Islet of Langerhans (tissue), 1 donor: ENCODE data around the gene CIPC.

Experiments used
- FAIRE-seq: peaks from one replicate; lab custom pipeline; 2011; peaks lifted over from hg19 to GRCh38; lab: Jason Lieb, UNC

The CIPC gene, protein sequence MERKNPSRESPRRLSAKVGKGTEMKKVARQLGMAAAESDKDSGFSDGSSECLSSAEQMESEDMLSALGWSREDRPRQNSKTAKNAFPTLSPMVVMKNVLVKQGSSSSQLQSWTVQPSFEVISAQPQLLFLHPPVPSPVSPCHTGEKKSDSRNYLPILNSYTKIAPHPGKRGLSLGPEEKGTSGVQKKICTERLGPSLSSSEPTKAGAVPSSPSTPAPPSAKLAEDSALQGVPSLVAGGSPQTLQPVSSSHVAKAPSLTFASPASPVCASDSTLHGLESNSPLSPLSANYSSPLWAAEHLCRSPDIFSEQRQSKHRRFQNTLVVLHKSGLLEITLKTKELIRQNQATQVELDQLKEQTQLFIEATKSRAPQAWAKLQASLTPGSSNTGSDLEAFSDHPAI

DNA sequence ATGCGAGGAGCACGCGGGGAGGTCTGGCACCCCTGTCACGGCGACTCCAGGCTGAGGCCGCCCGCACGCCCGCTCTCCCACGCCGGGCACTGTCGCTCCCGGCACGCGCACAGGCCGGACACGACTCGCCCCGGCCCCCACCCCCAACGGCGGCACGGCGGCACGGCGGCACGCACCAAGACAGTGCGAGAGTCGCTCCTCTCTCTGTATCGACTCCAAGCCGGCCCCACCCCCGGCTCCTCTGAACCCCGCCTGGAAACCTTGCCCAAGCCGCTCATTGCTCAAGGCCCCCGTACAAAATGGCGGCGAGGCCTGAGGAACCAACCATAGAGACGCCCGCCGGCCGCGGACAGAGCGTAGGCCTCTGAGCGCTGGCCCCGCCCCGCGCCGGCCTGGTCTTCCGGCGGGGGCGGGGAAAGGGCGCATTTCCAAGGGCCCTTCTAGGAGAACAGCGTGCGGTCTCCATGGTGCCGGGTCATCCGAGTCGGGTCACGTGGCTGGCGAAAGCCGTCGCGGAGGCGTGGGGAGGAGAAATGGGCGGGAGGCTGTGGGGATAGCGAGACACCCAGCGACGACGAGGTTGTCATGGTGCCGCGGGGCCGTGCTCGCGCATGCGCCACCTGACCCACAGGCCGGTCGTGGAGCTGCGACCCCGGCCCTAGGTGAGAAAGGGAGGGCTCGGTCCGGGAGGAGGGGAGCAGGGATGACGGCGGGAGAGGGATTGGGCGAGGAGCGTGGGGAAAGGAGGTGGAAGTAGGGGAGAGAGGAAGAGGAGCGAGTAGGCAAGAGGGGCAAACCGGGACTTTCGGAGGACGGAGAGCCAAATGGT, at the start of gene CIPC:
Gene CIPC, plus strand, starts transcription at position 559 of the 829 bp plus-strand sequence. CDS start 7,451 bp downstream, outside the sequence.
- peak; percentile 82 for FAIRE-seq

DNA sequence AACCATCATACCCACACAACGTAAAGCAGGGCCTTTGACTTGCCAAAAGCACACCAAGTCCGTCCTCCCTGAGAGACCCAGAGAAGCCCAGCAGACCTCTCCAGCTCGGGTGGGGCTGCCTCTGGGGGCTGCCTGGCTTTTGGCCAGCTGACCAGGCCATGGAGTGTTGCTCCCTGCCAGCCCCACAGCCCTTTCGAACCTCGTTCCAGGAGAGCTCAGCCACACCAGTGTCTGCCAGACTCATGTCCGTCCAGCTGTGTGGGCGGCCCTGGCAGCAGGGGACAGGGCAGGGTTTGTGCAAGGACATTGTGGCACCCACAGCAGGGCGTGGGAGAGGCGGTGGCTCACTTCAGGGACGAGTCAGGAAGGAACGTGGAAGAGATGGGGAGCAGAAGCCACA, 46.9 kb upstream of the CIPC start:
- no peak for FAIRE-seq

- no peak for FAIRE-seq
Measured at GRCh38 chr14:77052281-77053044, 45.6 kb upstream of the CIPC start.

GRCh38 chr14:77053046-77053841, 44.8 kb upstream of the CIPC start:
- FAIRE-seq: no peak

GRCh38 chr14:77055306-77055705, 42.8 kb upstream of the CIPC start:
- FAIRE-seq: no peak

DNA sequence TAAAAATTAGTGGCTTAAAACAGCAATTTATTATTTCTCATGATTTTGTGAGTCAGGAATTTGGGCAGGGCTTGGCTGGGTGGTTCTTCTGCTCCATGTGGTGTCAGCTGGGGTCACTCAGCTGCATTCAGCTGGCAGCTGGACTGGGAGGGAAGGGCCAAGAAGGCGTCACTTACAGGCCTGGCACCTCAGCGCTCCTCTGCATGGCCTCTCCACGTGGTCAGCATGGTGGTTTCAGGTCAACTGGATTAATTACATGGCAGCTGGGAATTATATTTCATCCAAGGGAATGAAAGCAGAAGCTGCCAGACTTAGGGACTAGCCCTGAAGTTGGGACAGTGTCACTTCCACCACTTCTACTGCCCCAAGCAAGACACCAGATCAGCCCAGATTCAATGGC, 42.1 kb upstream of the CIPC start:
- FAIRE-seq: no peak

DNA sequence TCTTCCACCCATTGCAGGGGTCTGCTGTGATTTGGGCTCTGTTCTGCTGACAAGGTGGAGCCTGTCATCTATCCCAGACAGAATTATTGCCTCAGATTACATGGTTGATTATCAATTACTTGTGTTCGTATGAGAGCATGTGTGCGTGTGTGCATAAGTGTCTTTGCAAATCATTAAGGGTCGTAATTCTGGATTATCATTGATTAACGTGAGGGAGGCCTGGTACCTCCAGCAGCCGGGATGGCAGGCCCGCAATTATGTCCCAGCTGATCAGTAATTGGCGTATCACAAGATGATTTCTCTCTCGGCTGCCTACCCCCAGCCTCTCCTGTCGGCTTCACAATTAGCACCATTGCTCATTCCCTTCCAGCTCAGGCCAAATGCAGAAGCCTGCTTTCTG, 39.9 kb upstream of the CIPC start:
- FAIRE-seq: no peak

DNA sequence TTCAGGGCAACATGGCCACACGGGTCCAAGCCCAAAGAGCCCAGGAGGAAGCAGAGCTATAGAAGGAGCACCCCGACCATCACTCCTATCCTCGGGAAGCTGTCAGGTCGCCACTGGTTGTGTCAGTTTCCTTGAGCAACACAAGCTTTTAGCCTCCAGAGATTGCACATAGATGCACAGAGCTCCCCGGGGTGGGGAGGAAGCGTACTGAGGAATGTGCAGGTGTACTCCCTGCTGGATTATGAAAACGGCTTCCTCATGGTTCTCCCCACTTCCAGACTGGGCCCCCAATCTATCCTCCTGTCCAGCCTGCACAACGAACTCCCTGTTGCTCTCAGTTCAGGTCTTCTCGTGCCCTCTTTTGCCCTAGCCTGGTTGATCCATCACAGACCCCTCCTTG, 39.3 kb upstream of the CIPC start:
- no peak for FAIRE-seq

DNA sequence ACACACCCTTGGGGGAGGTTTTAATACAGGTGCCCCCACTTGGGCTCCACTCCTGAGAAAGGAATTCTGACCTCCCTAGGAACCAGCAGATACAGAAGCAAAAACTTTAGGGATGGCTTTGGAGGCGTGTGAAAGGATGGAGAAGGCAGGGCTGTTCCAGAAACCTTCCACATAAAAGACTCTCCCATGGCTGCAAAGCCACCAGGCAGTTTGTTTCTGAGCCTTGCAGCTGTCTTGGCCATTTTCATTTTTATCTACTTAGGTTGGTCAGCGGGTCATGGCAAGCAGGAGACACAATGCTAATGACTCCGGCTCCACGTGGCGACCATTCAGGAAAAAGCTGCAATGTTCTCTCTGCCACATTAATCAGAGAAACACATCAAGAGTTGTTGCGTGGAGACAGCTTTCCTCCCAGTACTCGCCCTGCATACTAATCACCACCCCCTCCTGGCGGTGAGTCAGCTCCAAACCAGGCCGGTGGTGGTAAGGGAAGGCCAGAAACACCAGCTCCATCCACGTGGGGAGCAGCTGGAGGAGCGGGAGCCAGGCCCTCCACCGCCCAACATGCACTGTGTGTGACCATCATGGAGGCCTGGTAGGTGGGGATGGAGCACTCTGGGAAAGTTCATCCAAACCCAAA, 38.7 kb upstream of the CIPC start:
- FAIRE-seq: peak; percentile 88

- no peak for FAIRE-seq
Measured at GRCh38 chr14:77061630-77062257, 36.3 kb upstream of the CIPC start.

GRCh38 chr14:77062261-77062660, 35.8 kb upstream of the CIPC start:
- FAIRE-seq: no peak

DNA sequence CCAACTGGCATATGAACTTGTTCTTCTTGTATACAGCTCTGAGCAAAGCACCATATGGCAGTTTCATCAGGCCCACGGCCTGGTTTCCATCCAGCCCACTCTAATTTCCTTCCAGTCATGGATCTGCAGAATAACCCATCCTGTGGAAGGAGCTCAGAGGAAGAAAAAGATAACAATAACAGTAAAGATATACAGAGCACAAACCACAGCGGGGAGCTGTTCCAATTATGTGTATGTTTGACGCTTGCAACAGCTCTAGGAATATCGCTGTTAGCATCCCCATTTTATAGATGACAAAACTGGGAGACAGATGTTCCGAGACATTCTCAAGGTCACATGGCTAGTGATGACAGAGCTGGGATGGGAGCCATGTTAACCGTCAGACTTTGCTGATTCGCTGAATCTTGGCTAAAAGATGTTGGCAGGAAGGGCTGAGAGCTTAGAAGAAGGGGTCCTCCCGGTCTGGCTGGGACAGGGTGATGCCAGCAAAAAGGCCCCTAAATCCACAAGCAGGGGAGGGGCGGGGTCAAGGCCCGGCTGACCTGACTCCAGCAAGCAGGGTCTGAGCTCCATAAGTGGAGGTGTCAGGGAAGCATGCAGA, 34.4 kb upstream of the CIPC start:
- no peak for FAIRE-seq

- FAIRE-seq: no peak
Measured at GRCh38 chr14:77064521-77065178, 33.4 kb upstream of the CIPC start.

DNA sequence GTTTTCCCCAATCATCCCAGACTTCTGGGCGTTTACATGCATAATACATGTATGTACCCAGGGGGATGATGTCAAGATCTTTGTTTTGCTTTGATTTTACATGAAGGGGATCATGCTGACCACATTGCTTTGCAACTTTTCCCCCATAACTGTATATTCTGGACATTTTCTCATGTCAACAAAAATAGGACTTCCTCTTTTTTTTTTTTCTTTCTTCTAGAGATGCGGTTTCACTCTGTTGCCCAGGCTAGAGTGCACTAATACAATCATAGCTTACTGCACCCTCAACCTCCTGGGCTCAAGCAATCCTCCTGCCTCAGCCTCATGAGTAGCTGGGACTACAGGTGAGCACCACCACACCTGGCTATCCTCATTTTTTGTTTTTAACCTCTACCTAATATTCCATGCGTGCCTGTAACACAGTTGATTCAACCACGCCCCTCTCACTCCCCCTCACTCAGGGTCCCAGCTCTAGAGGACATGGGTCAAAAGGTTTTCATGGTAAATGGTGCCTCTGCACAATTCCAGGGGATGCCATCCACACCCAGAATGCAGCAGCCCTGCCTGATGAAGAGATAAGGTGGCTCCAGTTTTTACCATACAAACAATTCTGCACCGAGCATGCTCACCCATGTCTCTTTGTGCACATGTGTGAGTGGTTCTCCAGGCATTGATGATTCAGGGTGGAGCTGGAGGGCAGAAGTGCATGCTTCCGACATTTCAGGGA, 32.0 kb upstream of the CIPC start:
- FAIRE-seq: no peak

DNA sequence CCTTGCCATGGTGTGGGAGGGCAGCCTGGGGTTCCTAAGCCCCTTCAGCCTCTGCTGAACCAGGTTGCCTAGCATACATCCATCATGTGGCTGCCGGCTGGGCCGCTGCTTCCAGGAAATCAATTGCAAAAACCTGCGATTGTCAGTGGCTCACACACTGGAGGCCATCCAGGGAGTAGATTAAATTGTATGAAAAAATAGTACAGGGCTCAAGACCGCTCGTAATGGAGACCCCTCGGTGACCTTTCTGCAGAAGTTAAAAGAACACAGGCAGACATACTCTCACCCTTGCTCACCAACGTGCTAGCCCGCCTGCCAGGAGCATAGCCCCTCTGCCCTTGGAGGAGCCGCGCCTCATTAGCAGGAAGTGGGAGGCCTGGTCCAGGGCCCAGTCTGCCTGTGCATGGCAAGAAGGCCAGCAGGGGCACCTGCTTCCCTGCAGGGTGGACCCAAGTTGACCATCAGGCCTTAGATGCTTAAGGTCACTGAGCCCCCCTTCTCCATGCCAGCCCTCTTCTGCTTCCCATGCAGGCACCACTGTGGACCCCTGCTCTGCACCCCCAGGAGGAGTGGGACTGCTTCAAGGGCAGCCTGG, 31.4 kb upstream of the CIPC start:
- FAIRE-seq: no peak

DNA sequence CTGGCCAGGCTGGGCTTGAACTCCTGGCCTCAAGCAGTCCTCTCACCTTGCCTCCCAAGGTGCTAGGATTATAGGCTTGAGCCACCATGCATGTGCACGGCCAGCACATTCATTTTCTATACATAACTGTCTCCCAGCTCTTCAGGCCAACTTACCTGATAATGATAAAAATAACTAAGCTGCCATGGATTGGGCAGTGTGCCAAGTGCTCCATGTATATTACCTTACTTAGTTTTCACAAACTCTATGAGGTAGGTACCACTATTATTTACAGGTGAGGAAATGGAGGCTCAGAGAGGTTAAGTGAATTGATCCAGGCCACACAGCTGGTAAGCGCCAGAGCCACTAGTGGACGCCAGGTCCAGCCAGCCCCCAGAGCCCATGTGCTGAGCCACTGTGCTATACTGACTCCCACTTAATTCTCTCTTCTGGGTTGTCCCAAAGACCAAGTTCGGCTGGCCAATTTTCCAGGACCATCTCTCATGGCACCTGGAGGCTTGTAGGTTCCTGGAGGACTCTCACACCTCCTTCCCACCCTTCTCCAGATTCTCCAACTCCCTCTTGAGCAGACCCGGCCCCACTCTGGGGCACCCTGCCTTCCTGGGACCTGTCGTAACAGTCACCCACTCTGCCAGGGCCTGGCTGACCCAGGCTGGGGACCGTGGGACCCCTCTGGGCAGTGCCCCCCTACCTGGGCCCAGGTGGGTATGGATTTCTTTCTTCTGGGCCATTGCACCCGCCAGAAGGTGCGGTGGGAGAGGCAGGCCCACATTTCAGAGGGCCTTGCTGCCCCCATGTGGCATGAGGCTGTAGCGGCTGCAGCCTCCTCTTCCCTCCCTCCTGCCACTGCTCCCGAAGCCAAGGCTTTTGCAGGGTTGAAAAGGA, 30.2 kb upstream of the CIPC start:
- FAIRE-seq: no peak

DNA sequence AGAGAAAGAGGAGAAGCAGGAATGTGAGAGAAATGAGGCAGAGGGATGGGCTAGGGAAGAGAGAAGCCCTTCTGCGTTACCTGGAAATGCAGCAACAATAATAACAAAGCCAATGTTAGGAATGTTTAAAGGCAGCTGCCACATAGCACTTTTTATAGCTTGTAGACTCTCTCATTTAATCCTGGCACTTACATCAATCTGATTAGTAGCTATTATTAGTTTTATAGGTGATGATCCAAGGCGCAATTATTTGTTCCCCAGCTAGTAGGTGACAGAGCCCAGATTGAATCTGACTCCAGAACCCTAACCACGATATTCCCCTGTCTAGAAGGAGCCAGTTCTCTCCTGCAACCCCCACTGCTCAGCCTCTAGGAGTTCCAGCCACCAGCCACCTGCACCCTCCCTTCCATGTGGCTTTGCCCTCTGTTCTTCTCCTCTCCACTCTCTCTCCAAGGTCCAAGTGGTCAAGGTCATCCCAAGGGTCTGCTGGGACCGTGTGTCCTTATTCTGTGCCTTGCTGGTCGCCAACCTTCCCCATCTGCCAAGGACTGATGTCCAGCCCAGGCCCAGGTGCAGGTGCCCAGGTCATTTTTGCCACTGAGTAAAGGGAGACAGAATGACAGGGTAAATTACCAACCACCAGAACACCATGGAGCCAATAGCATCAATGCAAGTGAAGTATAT, 29.4 kb upstream of the CIPC start:
- no peak for FAIRE-seq
